IPS-20b (cell line): ENCODE results near the gene PPL.
"Not testable (repeated sequence)": the region's sequence is repeated elsewhere in the genome, so short reads cannot be mapped to it uniquely, and the experiment has no call there.

Experiments
- H3K27ac ChIP-seq: one replicate; pipeline ENCODE4 v1.5.1; 2013; ENCODE audit warnings: low read length
- H3K27me3 ChIP-seq: 2 replicates; pipeline ENCODE4 v1.6.1; 2013; ENCODE audit warnings: mild to moderate bottlenecking, low read length, inconsistent platforms; ENCODE audit not compliant: insufficient read depth
- H3K36me3 ChIP-seq: 2 replicates; pipeline ENCODE4 v1.6.1; 2013; ENCODE audit warnings: low read depth, mild to moderate bottlenecking, inconsistent platforms, low read length, moderate library complexity; ENCODE audit not compliant: insufficient read depth
- H3K4me1 ChIP-seq: 2 replicates; pipeline ENCODE4 v1.6.1; 2013; ENCODE audit warnings: mild to moderate bottlenecking, control low read depth, inconsistent platforms, low read length, moderate library complexity; ENCODE audit not compliant: insufficient read depth
- H3K4me3 ChIP-seq: 2 replicates; pipeline ENCODE4 v1.5.1; 2013; ENCODE audit warnings: mild to moderate bottlenecking, low read length, inconsistent platforms
- H3K9ac ChIP-seq: 2 replicates; pipeline ENCODE4 v1.6.1; 2013; ENCODE audit warnings: low read depth, mild to moderate bottlenecking, inconsistent platforms, low read length, moderate library complexity
- H3K9me3 ChIP-seq: 2 replicates; pipeline ENCODE4 v1.6.1; 2013; ENCODE audit warnings: mild to moderate bottlenecking, low read depth, low read length, inconsistent platforms; ENCODE audit not compliant: insufficient read depth

The PPL gene

GRCh38 chr16:4940719-4941118 is 3.8 kb upstream of the PPL start:
- no peaks in the 10 kb centered on the region for H3K9me3 ChIP-seq
- H3K27ac ChIP-seq: no peak overlapping the region
- H3K9ac ChIP-seq: no peak overlapping the region
- H3K4me3 ChIP-seq: no peak overlapping the region
- peaks cover 23% of the 10 kb centered on the region; the same call in 1 of the 2 replicates for H3K27me3 ChIP-seq
- H3K36me3 ChIP-seq: no peaks in the 10 kb centered on the region
- peaks cover 17% of the 10 kb centered on the region for H3K4me1 ChIP-seq

- Histone ChIP-seq H3K27me3 (peaks cover 26% of the 10 kb centered on the region; the same call in 1 of the 2 replicates), H3K9ac (no peak overlapping the region), H3K27ac (no peak overlapping the region), H3K4me1 (peaks cover 14% of the 10 kb centered on the region), H3K9me3 (no peaks in the 10 kb centered on the region), H3K4me3 (no peak overlapping the region), H3K36me3 (no peaks in the 10 kb centered on the region)
Observed at GRCh38 chr16:4938683-4939030, 1.7 kb upstream of the PPL start.

GRCh38 chr16:4937782-4938682 is 1.1 kb upstream of the PPL start:
- Histone ChIP-seq H3K9ac (peak overlapping the region; percentile 45; the same call in 1 of the 2 replicates), H3K36me3 (no peaks in the 10 kb centered on the region), H3K9me3 (no peaks in the 10 kb centered on the region), H3K27me3 (peaks cover 26% of the 10 kb centered on the region; the same call in 1 of the 2 replicates), H3K4me1 (peaks cover 10% of the 10 kb centered on the region), H3K27ac (no peak overlapping the region), H3K4me3 (peak overlapping the region; percentile 59)

GRCh38 chr16:4936181-4936990 is 562 bp downstream of the PPL start:
- H3K9ac ChIP-seq: peak overlapping the region; percentile 77; the same call in 1 of the 2 replicates
- no peaks in the 10 kb centered on the region for H3K9me3 ChIP-seq
- peaks cover 26% of the 10 kb centered on the region; the same call in 1 of the 2 replicates for H3K27me3 ChIP-seq
- no peaks in the 10 kb centered on the region for H3K36me3 ChIP-seq
- no peak overlapping the region for H3K27ac ChIP-seq
- H3K4me3 ChIP-seq: peak overlapping the region; percentile 77
- H3K4me1 ChIP-seq: peaks cover 3% of the 10 kb centered on the region; the same call in 1 of the 2 replicates

GRCh38 chr16:4935241-4935855 is 1.6 kb downstream of the PPL start:
- Histone ChIP-seq H3K27me3 (peaks cover 26% of the 10 kb centered on the region; the same call in 1 of the 2 replicates), H3K4me1 (peaks cover 3% of the 10 kb centered on the region; the same call in 1 of the 2 replicates), H3K4me3 (peak overlapping the region; percentile 77; the same call in 1 of the 2 replicates), H3K9me3 (no peaks in the 10 kb centered on the region), H3K9ac (no peak overlapping the region), H3K27ac (no peak overlapping the region), H3K36me3 (no peaks in the 10 kb centered on the region)

- Histone ChIP-seq H3K27ac (no peak overlapping the region), H3K9me3 (no peaks in the 10 kb centered on the region), H3K4me3 (no peak overlapping the region), H3K36me3 (no peaks in the 10 kb centered on the region), H3K27me3 (peaks cover 26% of the 10 kb centered on the region; the same call in 1 of the 2 replicates), H3K9ac (no peak overlapping the region), H3K4me1 (peaks cover 3% of the 10 kb centered on the region; the same call in 1 of the 2 replicates)
Observed at GRCh38 chr16:4934591-4934990, 2.4 kb downstream of the PPL start.

- Histone ChIP-seq H3K9me3 (no peaks in the 10 kb centered on the region), H3K4me1 (peaks cover 3% of the 10 kb centered on the region; the same call in 1 of the 2 replicates), H3K9ac (no peak overlapping the region), H3K36me3 (no peaks in the 10 kb centered on the region), H3K27me3 (peaks cover 26% of the 10 kb centered on the region; the same call in 1 of the 2 replicates), H3K27ac (no peak overlapping the region), H3K4me3 (no peak overlapping the region)
Observed at GRCh38 chr16:4933871-4934395, 3.0 kb downstream of the PPL start.

- Histone ChIP-seq H3K36me3 (no peaks in the 10 kb centered on the region), H3K27me3 (peaks cover 26% of the 10 kb centered on the region; the same call in 1 of the 2 replicates), H3K9ac (no peak overlapping the region), H3K4me3 (no peak overlapping the region), H3K9me3 (no peaks in the 10 kb centered on the region), H3K27ac (no peak overlapping the region), H3K4me1 (peaks cover 3% of the 10 kb centered on the region; the same call in 1 of the 2 replicates)
Observed at GRCh38 chr16:4933433-4933832, 3.5 kb downstream of the PPL start.

- H3K4me3 ChIP-seq: no peak overlapping the region
- no peak overlapping the region for H3K27ac ChIP-seq
- H3K9ac ChIP-seq: no peak overlapping the region
- H3K36me3 ChIP-seq: no peaks in the 10 kb centered on the region
- peaks cover 9% of the 10 kb centered on the region; the same call in 1 of the 2 replicates for H3K27me3 ChIP-seq
- H3K9me3 ChIP-seq: peaks cover 10% of the 10 kb centered on the region; the same call in 1 of the 2 replicates
- H3K4me1 ChIP-seq: no peaks in the 10 kb centered on the region
Observed at GRCh38 chr16:4931381-4931780, 5.6 kb downstream of the PPL start.

- H3K9ac ChIP-seq, H3K27me3 ChIP-seq, H3K36me3 ChIP-seq, H3K4me3 ChIP-seq, H3K4me1 ChIP-seq, H3K9me3 ChIP-seq, H3K27ac ChIP-seq: not testable (repeated sequence)
Observed at GRCh38 chr16:4929619-4930018, 7.3 kb downstream of the PPL start.

- Histone ChIP-seq H3K27me3 (no peaks in the 10 kb centered on the region), H3K9me3 (peaks cover 10% of the 10 kb centered on the region; the same call in 1 of the 2 replicates), H3K27ac (no peak overlapping the region), H3K4me1 (peaks cover 8% of the 10 kb centered on the region; the same call in 1 of the 2 replicates), H3K4me3 (no peak overlapping the region), H3K9ac (no peak overlapping the region), H3K36me3 (no peaks in the 10 kb centered on the region)
Observed at GRCh38 chr16:4928227-4928626, 8.7 kb downstream of the PPL start.
